ENCODE measurements around the gene ZFYVE28. TPM values are rescaled to one million over a fixed set of nuclear protein-coding genes. Genes with fewer than 3 reads are reported as not detected.

ZFYVE28 gene
- total RNA-seq, 1 experiment from 2014 or later, result 19.2 TPM

GRCh38 chr4:2324891-2325290 lies 93.6 kb downstream of the ZFYVE28 start:
- ChIA-PET POLR2A (no interaction called here), RAD21 (ENCODE audit: low non-redundant PET in 1 of 2, low total read pairs in 2 of 2, uncharacterized antibody in 2 of 2, unreplicated experiment in 2 of 2) (no interaction called here), CTCF (no interaction called here)
- Histone ChIP-seq H4K20me1 (ENCODE audit: insufficient read depth) (no peaks in the 10 kb centered on the region), H3K9me3 (ENCODE audit: control insufficient read depth in 1 of 2, insufficient read depth in 1 of 2, low read depth in 1 of 2, low read length in 2 of 2) (peaks cover 9 to 13% of the 10 kb centered on the region in 2 experiments; a peak in 2 of 4 replicates), H3K27ac (ENCODE audit: low read depth, low read length) (no peak overlapping the region), H2AFZ (ENCODE audit: low read depth, low read length, poor library complexity, severe bottlenecking) (no peak overlapping the region), H3K4me1 (ENCODE audit: control insufficient read depth in 1 of 2, insufficient read depth in 2 of 2, low read length in 2 of 2) (peaks cover 6 to 7% of the 10 kb centered on the region in 2 experiments), H3K27me3 (ENCODE audit: insufficient read depth, low read length) (no peaks in the 10 kb centered on the region), H3K4me3 (replicated peaks in 1 of 2; ENCODE audit: low read depth in 1 of 2, low read length in 2 of 2) (no peak overlapping the region), H3K9me2 (ENCODE audit: insufficient read depth) (no peaks in the 10 kb centered on the region), H3K4me2 (ENCODE audit: low read length) (no peak overlapping the region), H3K36me3 (ENCODE audit: control insufficient read depth in 1 of 2, insufficient read depth in 2 of 2, low read length in 2 of 2) (peaks cover 0 to 5% of the 10 kb centered on the region in 2 experiments; a peak in 1 of 4 replicates), H3K79me2 (ENCODE audit: insufficient read depth, low read length) (no peaks in the 10 kb centered on the region), H3K9ac (ENCODE audit: low read length) (no peak overlapping the region)
- no peak for ATAC-seq
- DNase-seq (ENCODE audit: low read depth, low spot score), result no peak
- TF ChIP-seq CTCF (IDR thresholded peaks at IDR 0.05 in 2 of 3, conservative IDR thresholded peaks at IDR 0.05 in 1 of 3; ENCODE audit: borderline replicate concordance in 1 of 3, insufficient read depth in 1 of 3, low read depth in 2 of 3, low read length in 2 of 3), result no peak
- no peak for TF ChIP-seq ELF1 (IDR thresholded peaks at IDR 0.05; ENCODE audit: borderline replicate concordance, low read depth)
- TF ChIP-seq EZH2 (IDR thresholded peaks at IDR 0.05), result no peak
- no TSS peak for BruUV-seq (replicated peaks)
- intact Hi-C loops (cut with micrococcal nuclease), result no loop called here

DNA sequence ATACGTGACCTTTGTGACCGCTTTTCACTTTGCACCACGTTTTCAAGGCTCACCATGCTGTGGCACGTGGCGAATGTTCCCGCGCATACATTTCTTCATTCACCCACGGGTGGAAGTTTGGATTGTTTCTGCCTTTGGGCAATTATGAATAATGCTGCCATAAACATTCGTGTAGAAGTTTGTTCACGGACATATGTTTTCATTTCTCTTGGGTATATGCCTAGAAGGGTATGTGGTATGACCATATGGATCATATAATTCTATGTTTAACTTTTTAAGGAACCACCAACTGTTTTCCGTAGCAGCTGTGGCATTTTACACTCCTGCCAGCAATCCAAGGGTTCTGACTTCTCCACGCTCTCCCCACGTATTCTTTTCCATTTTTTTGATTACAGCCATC lies 95.6 kb downstream of the ZFYVE28 start:
- Histone ChIP-seq H2AFZ (ENCODE audit: low read depth, low read length, poor library complexity, severe bottlenecking) (no peak overlapping the region), H3K9ac (ENCODE audit: low read length) (no peak overlapping the region), H3K9me2 (ENCODE audit: insufficient read depth) (no peaks in the 10 kb centered on the region), H3K27ac (ENCODE audit: low read depth, low read length) (no peak overlapping the region), H4K20me1 (ENCODE audit: insufficient read depth) (no peaks in the 10 kb centered on the region), H3K36me3 (ENCODE audit: control insufficient read depth in 1 of 2, insufficient read depth in 2 of 2, low read length in 2 of 2) (no peaks in the 10 kb centered on the region; a peak in 1 of 4 replicates), H3K27me3 (ENCODE audit: insufficient read depth, low read length) (no peaks in the 10 kb centered on the region), H3K4me2 (ENCODE audit: low read length) (no peak overlapping the region), H3K4me3 (replicated peaks in 1 of 2; ENCODE audit: low read depth in 1 of 2, low read length in 2 of 2) (no peak overlapping the region), H3K9me3 (ENCODE audit: control insufficient read depth in 1 of 2, insufficient read depth in 1 of 2, low read depth in 1 of 2, low read length in 2 of 2) (peaks cover 5 to 9% of the 10 kb centered on the region in 2 experiments; a peak in 2 of 4 replicates), H3K79me2 (ENCODE audit: insufficient read depth, low read length) (no peaks in the 10 kb centered on the region), H3K4me1 (ENCODE audit: control insufficient read depth in 1 of 2, insufficient read depth in 2 of 2, low read length in 2 of 2) (no peaks in the 10 kb centered on the region)
- BruUV-seq (replicated peaks), result no TSS peak
- RAD21 ChIA-PET (ENCODE audit: low non-redundant PET in 1 of 2, low total read pairs in 2 of 2, uncharacterized antibody in 2 of 2, unreplicated experiment in 2 of 2), result no interaction called here
- CTCF ChIA-PET, result no interaction called here
- TF ChIP-seq EGR1 (IDR thresholded peaks at IDR 0.05; ENCODE audit: low read depth), result no peak
- TF ChIP-seq POLR2A (IDR thresholded peaks at IDR 0.05; ENCODE audit: borderline replicate concordance, extremely low read depth, insufficient read depth, insufficient read length), result no peak
- POLR2A ChIA-PET, result no interaction called here
- DNase-seq (ENCODE audit: low read depth, low spot score) (no peak), ATAC-seq (no peak)
- intact Hi-C loops (cut with micrococcal nuclease), result no loop called here

Measured in HCT116 (cell line).